ENCODE results near the gene DNAJC22.

GRCh38 chr12:49322708-49323523, 23.8 kb upstream of the DNAJC22 start, which contains the start of gene TROAP:
- TF ChIP-seq CTCF (IDR thresholded peaks at IDR 0.05; ENCODE audit: insufficient read depth, low read length, poor library complexity, severe bottlenecking): no peak
- TF ChIP-seq EZH2phosphoT487 (conservative IDR thresholded peaks at IDR 0.05; ENCODE audit: low read length): no peak
